Left lobe of liver (tissue), 2 donors: Measurements from ENCODE around the gene TTC17. TPM values are rescaled to one million over a fixed set of nuclear protein-coding genes. Genes with fewer than 3 reads are reported as not detected.
A peak's percentile ranks its signal among the peaks of the same experiment; 100 is the strongest.

Experiments used
- ATAC-seq: fragments of 200-7000 bp; cut with Tn5 transposase; one replicate; pipeline ENCODE4 v1.9.1; 2020; ENCODE audit warnings: mild to moderate bottlenecking, moderate library complexity
- DNase-seq: peaks from one replicate; pipeline ENCODE4 v3.0.0-alpha.2; 2020; ENCODE audit warnings: low spot score
- total RNA-seq: library from RNA; stranded (reverse); gene quantifications from one replicate; pipeline ENCODE4 v1.2.1, GENCODE V29; 2021
- donor health status: DM: no; HTN: no; CAD: no; lungs with moderate emphysema.
- donor health status: DM: no; HTN: yes; CAD: no.

The TTC17 gene
- total RNA-seq, 1 donor from 2014 or later: 49.0 TPM

GRCh38 chr11:43521471-43521870 lies 162.8 kb downstream of the TTC17 start:
- no peak for ATAC-seq

GRCh38 chr11:43523632-43524031 lies 164.9 kb downstream of the TTC17 start:
- no peak for ATAC-seq
- no peak for DNase-seq

More at GRCh38 chr11:43521471-43521870, 162.8 kb downstream of the TTC17 start:
- DNase-seq: no peak

- ATAC-seq (peak; percentile 27), DNase-seq (no peak)
Measured at GRCh38 chr11:43532041-43532440, 173.3 kb downstream of the TTC17 start.

- ATAC-seq (no peak), DNase-seq (no peak)
Measured at GRCh38 chr11:43537833-43538615, 179.3 kb downstream of the TTC17 start.

- no peak for ATAC-seq
- no peak for DNase-seq
Measured at GRCh38 chr11:43541993-43542392, 183.3 kb downstream of the TTC17 start.

GRCh38 chr11:43542750-43543712 lies 184.3 kb downstream of the TTC17 start:
- no peak for DNase-seq
- no peak for ATAC-seq

Other genes with a start within 250 kb of the TTC17 start
- gene API5, start 46.9 kb upstream of the TTC17 start, total RNA-seq: 53.0 TPM